HepG2 (cell line): ENCODE measurements around the gene NECTIN3. TPM values are rescaled to one million over a fixed set of nuclear protein-coding genes. Genes with fewer than 3 reads are reported as not detected.

Source experiments
- ATAC-seq: fragments of 200-7000 bp; cut with Tn5 transposase; 3 replicates; pipeline ENCODE4 v1.9.1; 2020; ENCODE audit warnings: mild to moderate bottlenecking, moderate library complexity
- BruUV-seq: library from RNA; stranded (reverse); fragments of 400-500 nt; replicated peaks from 2 replicates; lab custom pipeline; 2021; lab: Mats Ljungman, UMichigan
- CTCF ChIA-PET: fragments of 300-600 bp; formaldehyde crosslinking; extraction: SDS; loops from one replicate; lab custom pipeline; 2021; ENCODE audit warnings: low total read pairs, inconsistent platforms, low intra/inter-chr PET ratio; lab: Yijun Ruan, JAX
- POLR2A ChIA-PET: fragments of 350-600 bp; sonication (Branson Sonifier 250); formaldehyde crosslinking; loops from one replicate; lab custom pipeline; 2020; ENCODE audit warnings: antibody characterized with exemption, inconsistent platforms; lab: Yijun Ruan, JAX
- DNase-seq: peaks from one replicate; pipeline ENCODE4 v3.0.0-alpha.2; 2015; ENCODE audit warnings: low spot score
- FAIRE-seq: peaks from 3 replicates; lab custom pipeline; 2011; peaks lifted over from hg19 to GRCh38; lab: Jason Lieb, UNC
- H2AFZ ChIP-seq: one replicate; pipeline ENCODE4 v1.6.1; 2011; ENCODE audit warnings: low read length, inconsistent platforms
- H3K27ac ChIP-seq: fragments of 300-600 bp; 3 replicates; pipeline ENCODE4 v1.8.0; 2011; ENCODE audit warnings: mixed run types, mild to moderate bottlenecking, mixed read lengths, low read length, inconsistent platforms; ENCODE audit not compliant: insufficient read depth; ENCODE audit errors: extremely low read length
- H3K27me3 ChIP-seq, 2 experiments: fragments of 200-600 bp in 1 of 2; 2 replicates in 1 of 2; 3 replicates in 1 of 2; pipeline versions ENCODE4 v1.6.0 to v1.8.0; 2011; ENCODE audit warnings: low read length in 2 of 2, mild to moderate bottlenecking in 2 of 2, moderate library complexity in 2 of 2, inconsistent platforms in 1 of 2; ENCODE audit not compliant: insufficient read depth in 2 of 2, control insufficient read depth in 1 of 2
- H3K36me3 ChIP-seq, 2 experiments: fragments of 200-600 bp in 1 of 2; replicated peaks in 1 of 2; 2 replicates in 1 of 2; 3 replicates in 1 of 2; pipeline versions ENCODE4 v1.5.1 to v1.8.0; 2011; ENCODE audit warnings: low read length in 2 of 2, inconsistent platforms in 1 of 2; ENCODE audit not compliant: insufficient read depth in 2 of 2, control insufficient read depth in 1 of 2
- H3K4me1 ChIP-seq: 2 replicates; pipeline ENCODE4 v1.5.1; 2012; ENCODE audit warnings: low read length, inconsistent platforms; ENCODE audit not compliant: insufficient read depth
- H3K4me2 ChIP-seq: 2 replicates; pipeline ENCODE4 v1.6.0; 2011; ENCODE audit warnings: low read depth, low read length, inconsistent platforms
- H3K4me3 ChIP-seq, 3 experiments: fragments of 200-600 bp in 1 of 3; sonication (generic), shearing (Covaris generic) in 1 of 3; replicated peaks in 1 of 3; 2 replicates each; pipeline ENCODE4 v1.5.1; 2011 to 2016; ENCODE audit warnings: low read length in 3 of 3, inconsistent platforms in 2 of 3, low read depth in 2 of 3, mild to moderate bottlenecking in 2 of 3, control low read depth in 1 of 3, mixed read lengths in 1 of 3; ENCODE audit not compliant: insufficient read depth in 1 of 3
- H3K79me2 ChIP-seq: one replicate; pipeline ENCODE4 v1.6.1; 2011; ENCODE audit warnings: low read length, inconsistent platforms; ENCODE audit not compliant: insufficient read depth
- H3K9ac ChIP-seq: 2 replicates; pipeline ENCODE4 v1.6.0; 2011; ENCODE audit warnings: mild to moderate bottlenecking, low read depth, low read length, inconsistent platforms; ENCODE audit not compliant: insufficient read depth
- H3K9me3 ChIP-seq: 2 replicates; pipeline ENCODE4 v1.5.1; 2012; ENCODE audit warnings: mild to moderate bottlenecking, low read length
- H4K20me1 ChIP-seq: 2 replicates; pipeline ENCODE4 v1.6.0; 2011; ENCODE audit warnings: inconsistent platforms, mild to moderate bottlenecking, low read length, moderate library complexity; ENCODE audit not compliant: insufficient read depth
- DPF2 ChIP-seq: sonication (generic); formaldehyde crosslinking; IDR thresholded peaks from 2 replicates; pipeline ENCODE4 v1.4.0; 2020; ENCODE audit warnings: mild to moderate bottlenecking, low read depth, missing genetic modification reagents, borderline replicate concordance
- NPAS2 ChIP-seq: sonication (generic); formaldehyde crosslinking; IDR thresholded peaks from 2 replicates; pipeline ENCODE4 v1.8.0; 2022; ENCODE audit warnings: mild to moderate bottlenecking, missing genetic modification reagents, borderline replicate concordance
- RARG ChIP-seq: sonication (generic); formaldehyde crosslinking; IDR thresholded peaks from 2 replicates; pipeline ENCODE4 v1.4.0; 2020; ENCODE audit warnings: low read depth, mild to moderate bottlenecking, missing genetic modification reagents
- TP53 ChIP-seq: sonication (generic); formaldehyde crosslinking; conservative IDR thresholded peaks from 2 replicates; pipeline ENCODE4 v1.4.0; 2020; ENCODE audit warnings: missing genetic modification reagents
- ZFAT ChIP-seq: sonication (generic); formaldehyde crosslinking; conservative IDR thresholded peaks from 2 replicates; pipeline ENCODE4 v1.8.1; 2023; ENCODE audit warnings: missing genetic modification reagents, inconsistent platforms
- ZFX ChIP-seq: sonication (generic); formaldehyde crosslinking; IDR thresholded peaks from 2 replicates; pipeline ENCODE4 v1.4.0; 2020; ENCODE audit warnings: mild to moderate bottlenecking, low read depth, missing genetic modification reagents, moderate library complexity
- ZNF577 ChIP-seq: sonication (generic); formaldehyde crosslinking; IDR thresholded peaks from 2 replicates; pipeline ENCODE4 v1.4.0; 2020; ENCODE audit warnings: mild to moderate bottlenecking, low read depth, missing genetic modification reagents, borderline replicate concordance
- ZNF605 ChIP-seq: sonication (generic); formaldehyde crosslinking; IDR thresholded peaks from 2 replicates; pipeline ENCODE4 v1.8.0; 2022; ENCODE audit warnings: mild to moderate bottlenecking, missing genetic modification reagents
- ZNF7 ChIP-seq: IDR thresholded peaks from 2 replicates; pipeline ENCODE4 v1.6.1; 2016; ENCODE audit warnings: missing biosample characterization, missing genetic modification reagents
- ZSCAN21 ChIP-seq: sonication (generic); formaldehyde crosslinking; IDR thresholded peaks from 2 replicates; pipeline ENCODE4 v1.8.0; 2022; ENCODE audit warnings: mild to moderate bottlenecking, missing genetic modification reagents, moderate library complexity, borderline replicate concordance
- WGBS: methylation state at CpG from one replicate; pipeline ENCODE4 v1.1.6; 2017; ENCODE audit warnings: low lambda C conversion rate; 5-methylcytosine and 5-hydroxymethylcytosine counted together
- in situ Hi-C: cut with HindIII; loops from 2 replicates; pipeline ENCODE4 v1.10.0; 2017; ENCODE audit warnings: low pct_unique_long_range_greater_than_20kb; ENCODE audit not compliant: extremely low pct_ligation_motif_present
- intact Hi-C: fragments of 100-400 bp; cut with micrococcal nuclease; formaldehyde crosslinking; loops from one replicate; pipeline ENCODE4 v1.10.0; 2022; ENCODE audit not compliant: unreplicated experiment
- polyA plus RNA-seq, 8 experiments: library from polyadenylated mRNA; depleted of rRNA in 3 of 8; stranded (reverse) in 7 of 8; unstranded in 1 of 8; fragments of >200 nt; fragmentation: Illumina TruSeq in 4 of 8; extraction: Trizol in 4 of 8; gene quantifications; 2 replicates each; pipeline versions ENCODE4 v1.2.1 to v1.2.3, GENCODE V29; 2011 to 2016; ENCODE audit warnings: low read depth in 4 of 8, missing spikeins in 1 of 8, mixed read lengths in 1 of 8; ENCODE audit not compliant: insufficient read depth in 1 of 8
- total RNA-seq, 5 experiments: library from RNA; depleted of rRNA; stranded (reverse); fragments of >200 nt; fragmentation: Illumina TruSeq; extraction: Trizol; gene quantifications; 2 replicates each; pipeline ENCODE4 v1.2.3, GENCODE V29; 2016; ENCODE audit warnings: low read depth in 1 of 5
- TF ChIP-seq, protein P1 (sequence below): sonication (generic); formaldehyde crosslinking; IDR thresholded peaks from 2 replicates; pipeline ENCODE4 v1.5.1; 2020; ENCODE audit warnings: mild to moderate bottlenecking, missing genetic modification reagents, moderate library complexity
- TF ChIP-seq, protein P2 (sequence below): sonication (generic); formaldehyde crosslinking; conservative IDR thresholded peaks from 2 replicates; pipeline ENCODE4 v1.8.0; 2022; ENCODE audit warnings: low read depth, missing genetic modification reagents
- TF ChIP-seq, protein P3 (sequence below), 2 experiments: sonication (generic) in 1 of 2; formaldehyde crosslinking in 1 of 2; IDR thresholded peaks; 2 replicates each; pipeline versions ENCODE4 v1.5.1 to v1.6.1; 2011 to 2020; ENCODE audit warnings: borderline replicate concordance in 1 of 2, low read depth in 1 of 2, low read length in 1 of 2, mild to moderate bottlenecking in 1 of 2, missing genetic modification reagents in 1 of 2, moderate library complexity in 1 of 2

NECTIN3 gene
- total and polyA plus RNA-seq, 2 of the 13 experiments (the other 11 are each of a cell fraction or from before 2014, with no cell fraction given), result 10.4 to 45.1 TPM

DNA sequence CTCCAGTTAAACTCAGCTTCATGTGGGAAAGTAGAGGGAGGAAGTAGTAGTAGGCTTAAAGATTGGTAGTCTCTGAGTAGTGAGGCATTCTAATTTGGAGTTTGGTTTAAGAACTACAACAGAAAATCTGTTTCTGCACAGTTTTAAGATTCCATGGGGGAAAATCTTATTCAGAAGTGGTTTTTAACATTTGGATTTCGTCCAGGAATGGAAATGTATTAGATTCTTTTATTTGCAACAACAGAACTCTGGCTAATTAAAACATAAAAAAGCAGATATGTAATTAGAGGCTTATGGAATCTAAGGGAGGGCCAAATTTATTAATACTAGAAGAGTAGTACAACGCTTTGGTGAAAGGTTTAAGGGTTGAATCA is 36.0 kb downstream of the NECTIN3 start:
- H3K4me2 ChIP-seq, result 0 out of 2 replicates have a peak overlapping the region, but pooled peaks have one; percentile 37
- no peaks in the 10 kb centered on the region for H3K27me3 ChIP-seq
- DNase-seq (no peak), FAIRE-seq (no peak), ATAC-seq (no peak)
- H3K4me1 ChIP-seq, result peaks cover 15% of the 10 kb centered on the region
- peaks cover 4% of the 10 kb centered on the region; the same call in 1 of the 2 replicates for H4K20me1 ChIP-seq
- no peak overlapping the region for H2AFZ ChIP-seq
- TF ChIP-seq ZFX (no peak), TP53 (no peak)
- H3K36me3 ChIP-seq, result no peaks in the 10 kb centered on the region
- 91% methylated on average over 2 of the region's 2 CpGs for WGBS
- no peaks in the 10 kb centered on the region for H3K9me3 ChIP-seq
- POLR2A ChIA-PET, result interaction anchor here (1.0 kb wide), 1 partner anchor 36 kb away, joined by 3 read pairs; no protein-coding TSS in a partner anchor
- no peak overlapping the region for H3K4me3 ChIP-seq
- H3K79me2 ChIP-seq, result peaks cover 61% of the 10 kb centered on the region
- no TSS peak for BruUV-seq
- intact Hi-C loops (no loop called here), in situ Hi-C loops (no loop called here)
- CTCF ChIA-PET, result no interaction called here
- H3K27ac ChIP-seq, result peak overlapping the region; percentile 28
- no peak overlapping the region for H3K9ac ChIP-seq

DNA sequence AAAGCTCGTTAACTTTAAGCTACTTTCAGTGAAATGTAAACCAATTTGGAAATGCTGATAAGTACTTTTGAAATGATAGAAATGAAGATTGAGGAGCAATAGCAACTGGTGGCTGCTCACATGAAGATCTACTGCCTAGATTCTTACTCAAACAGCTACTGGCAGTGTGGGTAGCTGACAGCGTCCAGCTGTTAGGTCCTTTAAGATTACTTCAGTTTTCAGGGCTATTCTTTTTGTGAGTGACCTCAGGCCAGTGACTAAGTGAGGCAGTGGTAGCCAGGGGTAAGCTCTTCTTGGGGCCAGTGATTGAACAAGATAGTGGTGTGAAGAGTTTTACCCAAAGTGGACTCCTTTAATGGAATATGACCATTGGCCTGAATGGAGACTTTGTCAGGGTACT is 41.3 kb downstream of the NECTIN3 start:
- Histone ChIP-seq H3K4me3 (no peak overlapping the region), H3K4me1 (no peaks in the 10 kb centered on the region), H3K79me2 (peaks cover 23% of the 10 kb centered on the region), H4K20me1 (no peaks in the 10 kb centered on the region), H3K9me3 (no peaks in the 10 kb centered on the region), H3K9ac (no peak overlapping the region), H3K36me3 (no peaks in the 10 kb centered on the region), H3K27me3 (no peaks in the 10 kb centered on the region), H2AFZ (no peak overlapping the region), H3K27ac (no peak overlapping the region), H3K4me2 (no peak overlapping the region)
- ATAC-seq (no peak), DNase-seq (no peak), FAIRE-seq (no peak)
- POLR2A ChIA-PET, result no interaction called here
- CTCF ChIA-PET, result no interaction called here
- no TSS peak for BruUV-seq
- intact Hi-C loops, result loop anchor here (1.0 kb wide), 1 partner anchor 24 kb away; no protein-coding TSS in a partner anchor
- in situ Hi-C loops, result no loop called here
- WGBS, result 85% methylated on average over 2 of the region's 2 CpGs
- TF ChIP-seq NPAS2 (CRISPR knock-in tag), result no peak
- no peak for TF ChIP-seq ZFAT
- no peak for TF ChIP-seq ZFX
- no peak for TF ChIP-seq ZNF605 (CRISPR knock-in tag)
- TF ChIP-seq, protein P1, sequence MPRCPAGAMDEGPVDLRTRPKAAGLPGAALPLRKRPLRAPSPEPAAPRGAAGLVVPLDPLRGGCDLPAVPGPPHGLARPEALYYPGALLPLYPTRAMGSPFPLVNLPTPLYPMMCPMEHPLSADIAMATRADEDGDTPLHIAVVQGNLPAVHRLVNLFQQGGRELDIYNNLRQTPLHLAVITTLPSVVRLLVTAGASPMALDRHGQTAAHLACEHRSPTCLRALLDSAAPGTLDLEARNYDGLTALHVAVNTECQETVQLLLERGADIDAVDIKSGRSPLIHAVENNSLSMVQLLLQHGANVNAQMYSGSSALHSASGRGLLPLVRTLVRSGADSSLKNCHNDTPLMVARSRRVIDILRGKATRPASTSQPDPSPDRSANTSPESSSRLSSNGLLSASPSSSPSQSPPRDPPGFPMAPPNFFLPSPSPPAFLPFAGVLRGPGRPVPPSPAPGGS (CRISPR knock-in tag), result no peak
- TF ChIP-seq, protein P2, sequence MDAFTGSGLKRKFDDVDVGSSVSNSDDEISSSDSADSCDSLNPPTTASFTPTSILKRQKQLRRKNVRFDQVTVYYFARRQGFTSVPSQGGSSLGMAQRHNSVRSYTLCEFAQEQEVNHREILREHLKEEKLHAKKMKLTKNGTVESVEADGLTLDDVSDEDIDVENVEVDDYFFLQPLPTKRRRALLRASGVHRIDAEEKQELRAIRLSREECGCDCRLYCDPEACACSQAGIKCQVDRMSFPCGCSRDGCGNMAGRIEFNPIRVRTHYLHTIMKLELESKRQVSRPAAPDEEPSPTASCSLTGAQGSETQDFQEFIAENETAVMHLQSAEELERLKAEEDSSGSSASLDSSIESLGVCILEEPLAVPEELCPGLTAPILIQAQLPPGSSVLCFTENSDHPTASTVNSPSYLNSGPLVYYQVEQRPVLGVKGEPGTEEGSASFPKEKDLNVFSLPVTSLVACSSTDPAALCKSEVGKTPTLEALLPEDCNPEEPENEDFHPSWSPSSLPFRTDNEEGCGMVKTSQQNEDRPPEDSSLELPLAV, result no peak
- TF ChIP-seq RARG (CRISPR knock-in tag), result no peak
- TF ChIP-seq ZSCAN21 (CRISPR knock-in tag), result no peak
- TF ChIP-seq DPF2 (CRISPR knock-in tag), result no peak
- TF ChIP-seq ZNF7 (CRISPR knock-in tag), result no peak
- no peak for TF ChIP-seq ZNF577 (CRISPR knock-in tag)
- TF ChIP-seq, protein P3, sequence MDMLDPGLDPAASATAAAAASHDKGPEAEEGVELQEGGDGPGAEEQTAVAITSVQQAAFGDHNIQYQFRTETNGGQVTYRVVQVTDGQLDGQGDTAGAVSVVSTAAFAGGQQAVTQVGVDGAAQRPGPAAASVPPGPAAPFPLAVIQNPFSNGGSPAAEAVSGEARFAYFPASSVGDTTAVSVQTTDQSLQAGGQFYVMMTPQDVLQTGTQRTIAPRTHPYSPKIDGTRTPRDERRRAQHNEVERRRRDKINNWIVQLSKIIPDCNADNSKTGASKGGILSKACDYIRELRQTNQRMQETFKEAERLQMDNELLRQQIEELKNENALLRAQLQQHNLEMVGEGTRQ (IDR thresholded peaks at IDR 0.05; ENCODE audit: low read depth, low read length), result no peak
- TF ChIP-seq, protein P3 (CRISPR knock-in tag; IDR thresholded peaks at IDR 0.05; ENCODE audit: borderline replicate concordance), result no peak
